ENCODE data around the gene CTNNB1. TPM values are rescaled to one million over a fixed set of nuclear protein-coding genes. Genes with fewer than 3 reads are reported as not detected.

CTNNB1 gene
- total RNA-seq, 1 donor from 2014 or later = 375 TPM

DNA sequence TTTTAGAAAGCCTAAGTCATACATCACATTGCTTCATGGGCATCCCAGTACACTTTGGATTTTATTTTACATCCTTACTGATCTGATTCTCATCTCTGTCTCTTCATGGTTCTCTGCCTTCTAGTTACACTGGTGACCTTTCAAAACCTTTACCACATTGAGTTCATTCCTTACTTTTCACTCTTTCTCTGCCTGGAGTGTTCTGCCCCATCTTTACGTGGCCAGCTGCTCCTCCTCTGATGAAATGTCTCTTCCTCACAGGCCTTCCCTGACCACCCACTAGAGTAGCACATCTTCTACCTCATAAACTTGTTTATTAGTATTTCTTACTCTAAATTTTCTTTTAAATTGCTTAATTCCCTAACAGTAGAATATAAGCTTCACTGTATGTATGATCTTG lies 17.7 kb downstream of the CTNNB1 start:
- no peak for DNase-seq (ENCODE audit: low spot score)

- no peak for DNase-seq (ENCODE audit: low spot score)
Measured at GRCh38 chr3:41219424-41219823, 20.1 kb downstream of the CTNNB1 start.

DNA sequence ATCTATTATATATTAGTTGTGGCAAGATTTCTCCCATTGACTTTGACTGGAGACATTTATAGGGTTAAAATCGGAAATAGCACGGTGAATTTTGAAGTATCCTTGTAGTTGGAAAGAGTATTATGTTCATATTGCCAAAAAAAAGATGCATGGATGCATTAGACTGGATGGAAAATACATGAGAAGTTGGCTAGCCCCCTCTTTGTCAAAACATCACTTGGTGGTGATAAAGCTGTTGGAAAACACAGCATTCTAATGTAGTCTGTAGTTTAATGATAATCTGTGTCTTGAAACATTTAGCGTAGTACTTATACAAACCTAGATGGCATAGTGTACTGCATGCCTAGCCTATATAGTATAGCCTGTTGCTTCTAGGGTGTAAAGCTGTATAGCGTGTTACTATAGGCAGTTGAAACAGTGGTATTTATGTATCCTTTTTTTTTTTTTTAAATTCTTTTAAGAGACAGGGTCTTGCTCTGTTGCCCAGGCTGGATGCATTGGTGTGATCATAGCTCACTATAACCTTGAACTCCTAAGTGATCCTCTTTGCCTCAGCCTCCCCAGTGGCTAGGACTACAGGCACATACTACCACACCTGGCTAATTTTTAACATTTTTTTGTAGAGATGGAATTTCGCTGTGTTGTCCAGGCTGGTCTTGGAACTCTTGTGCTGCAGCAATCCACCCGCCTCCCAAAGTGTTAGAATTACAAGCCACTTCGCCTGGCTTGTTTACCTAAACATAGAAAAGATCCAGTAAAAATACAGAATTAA lies 21.8 kb downstream of the CTNNB1 start:
- no peak for DNase-seq (ENCODE audit: low spot score)

DNA sequence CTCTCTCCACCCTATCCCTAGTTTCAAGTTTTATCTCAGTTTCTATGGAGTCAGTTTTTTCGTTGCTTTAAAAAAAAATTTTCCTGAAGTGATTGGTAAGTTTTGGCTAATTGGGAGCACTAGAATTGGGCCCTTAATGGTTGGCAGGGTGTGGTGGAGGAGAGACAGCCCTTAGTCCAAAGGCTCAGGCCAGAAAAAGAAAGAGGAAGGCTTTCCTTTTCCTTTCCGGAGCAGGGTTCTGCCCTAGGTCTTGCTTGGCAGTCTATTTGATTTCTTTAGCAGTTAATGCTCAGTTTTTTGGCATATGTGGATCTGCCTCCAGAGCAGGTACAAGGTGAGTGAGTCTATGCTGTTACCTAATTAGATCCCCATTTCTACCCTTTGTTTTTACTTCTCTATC lies 22.7 kb downstream of the CTNNB1 start:
- DNase-seq (ENCODE audit: low spot score) = no peak

- DNase-seq (ENCODE audit: low spot score) = no peak
Measured at GRCh38 chr3:41222501-41222900, 23.2 kb downstream of the CTNNB1 start.

GRCh38 chr3:41223078-41223477 lies 23.8 kb downstream of the CTNNB1 start:
- DNase-seq (ENCODE audit: low spot score) = no peak

- DNase-seq (ENCODE audit: low spot score) = no peak
Measured at GRCh38 chr3:41223691-41224090, 24.4 kb downstream of the CTNNB1 start.

DNA sequence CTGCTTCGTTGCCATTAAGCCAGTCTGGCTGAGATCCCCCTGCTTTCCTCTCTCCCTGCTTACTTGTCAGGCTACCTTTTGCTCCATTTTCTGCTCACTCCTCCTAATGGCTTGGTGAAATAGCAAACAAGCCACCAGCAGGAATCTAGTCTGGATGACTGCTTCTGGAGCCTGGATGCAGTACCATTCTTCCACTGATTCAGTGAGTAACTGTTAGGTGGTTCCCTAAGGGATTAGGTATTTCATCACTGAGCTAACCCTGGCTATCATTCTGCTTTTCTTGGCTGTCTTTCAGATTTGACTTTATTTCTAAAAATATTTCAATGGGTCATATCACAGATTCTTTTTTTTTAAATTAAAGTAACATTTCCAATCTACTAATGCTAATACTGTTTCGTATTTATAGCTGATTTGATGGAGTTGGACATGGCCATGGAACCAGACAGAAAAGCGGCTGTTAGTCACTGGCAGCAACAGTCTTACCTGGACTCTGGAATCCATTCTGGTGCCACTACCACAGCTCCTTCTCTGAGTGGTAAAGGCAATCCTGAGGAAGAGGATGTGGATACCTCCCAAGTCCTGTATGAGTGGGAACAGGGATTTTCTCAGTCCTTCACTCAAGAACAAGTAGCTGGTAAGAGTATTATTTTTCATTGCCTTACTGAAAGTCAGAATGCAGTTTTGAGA lies 25.0 kb downstream of the CTNNB1 start:
- no peak for DNase-seq (ENCODE audit: low spot score)

DNA sequence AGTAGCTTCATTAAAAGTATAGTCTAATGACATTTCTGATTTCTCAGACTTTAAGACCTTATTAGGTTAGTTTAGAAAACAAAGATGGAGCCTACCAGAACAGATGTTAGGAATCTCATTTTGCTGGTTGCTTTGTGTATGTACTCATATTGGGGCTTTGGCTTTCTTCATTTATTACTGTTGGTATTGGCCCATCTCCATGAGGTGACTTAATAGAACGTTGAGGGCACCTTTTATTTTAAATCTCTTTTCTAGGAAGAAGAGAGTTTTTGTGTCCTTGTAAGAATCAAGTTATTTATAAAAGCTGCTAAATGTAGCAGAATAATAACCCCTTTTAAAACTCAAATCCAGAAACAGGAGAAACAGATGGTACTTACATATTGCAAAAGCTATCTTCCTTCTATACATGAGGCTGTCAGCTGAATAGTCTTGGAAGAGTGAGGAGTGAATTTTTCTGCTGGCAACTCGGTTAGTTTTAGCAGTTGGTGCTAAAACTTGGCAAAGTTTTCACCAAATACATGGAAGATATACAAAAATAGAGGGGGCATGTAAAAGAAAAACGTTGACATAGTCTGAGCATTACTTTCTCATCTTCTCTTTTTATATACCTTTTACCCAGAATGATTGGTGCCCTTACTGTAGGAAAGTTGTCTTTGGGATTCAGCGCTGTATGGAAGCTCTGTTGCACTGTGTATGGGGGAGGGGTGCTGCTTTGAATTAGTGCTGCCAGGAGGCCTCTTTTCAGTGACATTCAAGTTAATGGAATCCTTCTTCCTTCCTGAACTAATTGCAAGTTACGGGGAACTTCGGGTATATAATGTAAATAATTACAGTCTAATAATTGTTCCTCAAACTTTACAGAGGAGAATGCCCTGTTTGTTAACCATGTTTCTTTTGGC lies 35.8 kb downstream of the CTNNB1 start:
- DNase-seq (ENCODE audit: low spot score) = no peak

- no peak for DNase-seq (ENCODE audit: low spot score)
Measured at GRCh38 chr3:41236228-41236627, 36.9 kb downstream of the CTNNB1 start.

DNA sequence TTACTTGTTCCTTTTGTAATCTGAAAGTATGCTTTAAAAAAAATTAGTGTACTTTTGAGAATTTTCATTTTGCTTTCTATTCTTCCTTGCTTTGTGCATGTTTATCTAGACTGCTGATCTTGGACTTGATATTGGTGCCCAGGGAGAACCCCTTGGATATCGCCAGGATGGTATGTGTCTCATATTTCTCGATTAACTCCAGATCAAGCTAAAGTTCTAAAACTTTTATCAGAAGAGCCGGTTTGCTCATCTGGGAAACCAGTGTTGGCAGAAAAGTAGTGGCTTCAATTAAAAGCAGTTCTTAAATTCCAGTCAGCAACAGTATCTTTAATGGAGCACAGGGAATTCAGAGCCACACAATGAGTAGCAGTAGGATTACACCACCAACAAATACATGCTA lies 38.6 kb downstream of the CTNNB1 start:
- DNase-seq (ENCODE audit: low spot score) = no peak

DNA sequence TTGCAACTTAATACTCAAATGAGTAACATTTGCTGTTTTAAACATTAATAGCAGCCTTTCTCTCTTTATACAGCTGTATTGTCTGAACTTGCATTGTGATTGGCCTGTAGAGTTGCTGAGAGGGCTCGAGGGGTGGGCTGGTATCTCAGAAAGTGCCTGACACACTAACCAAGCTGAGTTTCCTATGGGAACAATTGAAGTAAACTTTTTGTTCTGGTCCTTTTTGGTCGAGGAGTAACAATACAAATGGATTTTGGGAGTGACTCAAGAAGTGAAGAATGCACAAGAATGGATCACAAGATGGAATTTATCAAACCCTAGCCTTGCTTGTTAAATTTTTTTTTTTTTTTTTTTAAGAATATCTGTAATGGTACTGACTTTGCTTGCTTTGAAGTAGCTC lies 40.3 kb downstream of the CTNNB1 start:
- no peak for DNase-seq (ENCODE audit: low spot score)

DNA sequence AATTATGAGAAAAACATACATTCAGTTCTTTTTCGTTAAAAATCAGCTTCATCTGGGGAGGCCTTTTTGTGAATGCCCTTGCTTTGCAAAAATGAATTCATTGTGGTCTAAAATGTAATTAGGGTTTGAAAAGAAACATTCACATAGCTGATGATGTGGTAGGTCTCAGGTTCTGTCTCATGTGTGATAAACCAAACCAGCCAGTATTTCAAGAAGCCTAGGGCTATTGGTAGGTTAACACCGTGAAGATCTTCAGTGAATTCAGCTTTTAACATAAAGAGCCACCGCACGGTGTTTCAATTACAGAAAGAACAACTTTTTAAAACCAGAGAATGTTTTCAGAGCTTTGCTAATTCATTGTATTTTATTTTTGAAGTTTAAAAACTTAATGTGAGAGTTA lies 41.9 kb downstream of the CTNNB1 start:
- DNase-seq (ENCODE audit: low spot score) = no peak

- DNase-seq (ENCODE audit: low spot score) = no peak
Measured at GRCh38 chr3:41241800-41242571, 42.7 kb downstream of the CTNNB1 start.

- DNase-seq (ENCODE audit: low spot score) = no peak
Measured at GRCh38 chr3:41243183-41243582, 43.9 kb downstream of the CTNNB1 start.

DNA sequence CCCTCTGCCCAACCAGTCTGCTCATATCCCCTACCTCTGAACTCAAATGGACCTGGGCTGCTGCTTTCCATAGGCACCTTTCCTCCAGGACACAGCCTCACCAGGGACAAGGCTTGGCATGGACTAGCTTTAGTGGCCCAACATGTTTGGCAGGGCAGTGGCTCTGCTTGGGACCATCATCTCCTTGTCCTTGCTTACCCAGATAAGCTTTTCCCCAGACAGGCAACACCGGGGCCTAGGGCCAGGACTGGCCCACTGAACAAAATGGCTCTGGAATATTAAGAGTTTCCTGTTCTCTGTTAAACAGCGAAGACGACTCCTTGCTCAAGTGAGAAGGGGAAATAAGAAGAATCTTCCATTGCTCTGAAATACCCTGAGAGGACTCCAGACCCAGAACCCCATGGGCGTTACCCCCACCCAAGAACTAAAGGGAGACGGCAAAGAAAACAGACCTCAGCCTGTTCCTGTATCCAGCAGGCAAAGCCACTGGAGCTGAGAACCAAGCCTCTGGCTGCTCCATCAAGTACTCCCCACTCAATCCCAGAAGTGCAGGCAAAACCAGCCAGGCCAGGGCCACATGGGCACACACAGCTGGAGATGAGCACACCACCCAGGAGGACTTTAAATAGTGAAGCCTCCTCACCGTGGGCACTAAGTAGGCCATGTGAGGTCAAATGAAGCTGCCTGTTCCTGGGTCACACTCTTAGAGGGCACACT lies 45.5 kb downstream of the CTNNB1 start:
- no peak for DNase-seq (ENCODE audit: low spot score)

GRCh38 chr3:41247055-41248004 lies 48.0 kb downstream of the CTNNB1 start:
- no peak for DNase-seq (ENCODE audit: low spot score)

DNA sequence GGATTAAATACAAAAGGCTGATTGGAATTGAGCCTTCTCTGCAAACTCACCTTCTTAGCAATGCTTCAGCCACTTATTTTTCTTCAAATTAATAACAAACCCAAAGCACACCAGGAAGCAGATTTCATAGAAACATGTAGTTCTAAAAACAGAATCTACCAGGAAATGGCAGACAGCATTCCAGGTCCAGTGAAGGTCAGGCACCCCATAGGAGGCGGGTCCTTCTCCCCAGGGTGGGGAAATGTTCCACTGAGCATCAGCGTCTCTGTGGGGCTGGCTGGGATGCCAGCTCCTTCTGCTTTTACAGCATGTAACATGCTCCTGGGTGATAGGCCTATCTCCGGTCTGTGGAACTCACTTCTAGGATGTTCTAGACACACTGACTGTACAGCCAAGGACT lies 49.2 kb downstream of the CTNNB1 start:
- DNase-seq (ENCODE audit: low spot score) = no peak

GRCh38 chr3:41249318-41249717 lies 50.0 kb downstream of the CTNNB1 start:
- DNase-seq (ENCODE audit: low spot score) = no peak

All from mesenteric fat pad (tissue), 1 donor.